ENCODE results near the gene PRSS27. TPM values are rescaled to one million over a fixed set of nuclear protein-coding genes. Genes with fewer than 3 reads are reported as not detected.

The PRSS27 gene
- total RNA-seq, 2 experiments from 2014 or later, result 1.6 to 2.4 TPM

- ChIA-PET POLR2A (no interaction called here), CTCF (no interaction called here)
- no peak for DNase-seq
- H3K36me3 Mint-ChIP-seq, result no peaks in the 10 kb centered on the region
- H3K4me1 Mint-ChIP-seq (ENCODE audit: low read depth), result peaks cover 6% of the 10 kb centered on the region
- no peak overlapping the region for H3K27ac Mint-ChIP-seq
- intact Hi-C loops (cut with micrococcal nuclease), result no loop called here
- H3K9me3 Mint-ChIP-seq, result no peaks in the 10 kb centered on the region
- no peaks in the 10 kb centered on the region for H3K27me3 Mint-ChIP-seq
- no peak overlapping the region for H3K4me3 Mint-ChIP-seq
These were observed 2.4 kb downstream of the PRSS27 start for GRCh38 chr16:2717383-2718263.

GRCh38 chr16:2716948-2717347, 3.1 kb downstream of the PRSS27 start:
- POLR2A ChIA-PET, result no interaction called here
- peaks cover 6% of the 10 kb centered on the region for H3K4me1 Mint-ChIP-seq (ENCODE audit: low read depth)
- H3K36me3 Mint-ChIP-seq, result no peaks in the 10 kb centered on the region
- CTCF ChIA-PET, result no interaction called here
- H3K9me3 Mint-ChIP-seq, result no peaks in the 10 kb centered on the region
- H3K4me3 Mint-ChIP-seq, result no peak overlapping the region
- intact Hi-C loops (cut with micrococcal nuclease), result no loop called here
- no peak overlapping the region for H3K27ac Mint-ChIP-seq
- DNase-seq, result no peak
- H3K27me3 Mint-ChIP-seq, result no peaks in the 10 kb centered on the region

- Mint-ChIP-seq H3K27me3 (no peaks in the 10 kb centered on the region), H3K27ac (no peak overlapping the region), H3K4me1 (ENCODE audit: low read depth) (peaks cover 4% of the 10 kb centered on the region), H3K9me3 (no peaks in the 10 kb centered on the region), H3K36me3 (no peaks in the 10 kb centered on the region), H3K4me3 (no peak overlapping the region)
- CTCF ChIA-PET, result no interaction called here
- no peak for DNase-seq
- intact Hi-C loops (cut with micrococcal nuclease), result no loop called here
- POLR2A ChIA-PET, result interaction anchor here (0.6 to 1.3 kb wide), 2 partner anchors 38 to 52 kb away, joined by 3 to 4 read pairs; no protein-coding TSS in a partner anchor
These were observed 3.8 kb downstream of the PRSS27 start for GRCh38 chr16:2715966-2716885.

- H3K4me1 Mint-ChIP-seq (ENCODE audit: low read depth), result peaks cover 4% of the 10 kb centered on the region
- POLR2A ChIA-PET, result interaction anchor here (1.3 kb wide), 1 partner anchor 39 kb away, joined by 4 read pairs; no protein-coding TSS in a partner anchor
- H3K27me3 Mint-ChIP-seq, result no peaks in the 10 kb centered on the region
- no peaks in the 10 kb centered on the region for H3K9me3 Mint-ChIP-seq
- intact Hi-C loops (cut with micrococcal nuclease), result no loop called here
- no peak overlapping the region for H3K27ac Mint-ChIP-seq
- H3K36me3 Mint-ChIP-seq, result no peaks in the 10 kb centered on the region
- H3K4me3 Mint-ChIP-seq, result no peak overlapping the region
- DNase-seq, result peak; percentile 88
- CTCF ChIA-PET, result no interaction called here
These were observed 4.5 kb downstream of the PRSS27 start for GRCh38 chr16:2715519-2715918.

- intact Hi-C loops (cut with micrococcal nuclease), result no loop called here
- no peak for DNase-seq
- CTCF ChIA-PET, result no interaction called here
These were observed 5.0 kb downstream of the PRSS27 start for GRCh38 chr16:2715064-2715463.

GRCh38 chr16:2713985-2714774, 5.8 kb downstream of the PRSS27 start:
- no peak overlapping the region for H3K27ac Mint-ChIP-seq
- H3K4me1 Mint-ChIP-seq (ENCODE audit: low read depth), result peaks cover 4% of the 10 kb centered on the region

More at GRCh38 chr16:2715064-2715463, 5.0 kb downstream of the PRSS27 start:
- POLR2A ChIA-PET, result no interaction called here
- Mint-ChIP-seq H3K9me3 (no peaks in the 10 kb centered on the region), H3K36me3 (peaks cover 1% of the 10 kb centered on the region), H3K27ac (no peak overlapping the region), H3K4me1 (ENCODE audit: low read depth) (peaks cover 4% of the 10 kb centered on the region), H3K27me3 (no peaks in the 10 kb centered on the region), H3K4me3 (no peak overlapping the region)

GRCh38 chr16:2713523-2713922, 6.5 kb downstream of the PRSS27 start:
- Mint-ChIP-seq H3K27ac (no peak overlapping the region), H3K36me3 (peaks cover 1% of the 10 kb centered on the region), H3K27me3 (no peaks in the 10 kb centered on the region), H3K9me3 (no peaks in the 10 kb centered on the region), H3K4me3 (no peak overlapping the region), H3K4me1 (ENCODE audit: low read depth) (peaks cover 4% of the 10 kb centered on the region)
- intact Hi-C loops (cut with micrococcal nuclease), result no loop called here
- POLR2A ChIA-PET, result no interaction called here
- no peak for DNase-seq
- CTCF ChIA-PET, result no interaction called here

More at GRCh38 chr16:2713985-2714774, 5.8 kb downstream of the PRSS27 start:
- Mint-ChIP-seq H3K9me3 (no peaks in the 10 kb centered on the region), H3K36me3 (peaks cover 1% of the 10 kb centered on the region), H3K27me3 (no peaks in the 10 kb centered on the region), H3K4me3 (no peak overlapping the region)
- DNase-seq, result no peak
- CTCF ChIA-PET, result no interaction called here
- POLR2A ChIA-PET, result no interaction called here
- intact Hi-C loops (cut with micrococcal nuclease), result no loop called here

- Mint-ChIP-seq H3K4me3 (no peak overlapping the region), H3K9me3 (no peaks in the 10 kb centered on the region), H3K4me1 (ENCODE audit: low read depth) (peaks cover 4% of the 10 kb centered on the region), H3K36me3 (peaks cover 8% of the 10 kb centered on the region), H3K27ac (no peak overlapping the region), H3K27me3 (no peaks in the 10 kb centered on the region)
- intact Hi-C loops (cut with micrococcal nuclease), result no loop called here
- ChIA-PET POLR2A (no interaction called here), CTCF (no interaction called here)
- no peak for DNase-seq
These were observed 7.5 kb downstream of the PRSS27 start for GRCh38 chr16:2712546-2712945.

- H3K4me3 Mint-ChIP-seq, result no peak overlapping the region
- intact Hi-C loops (cut with micrococcal nuclease), result no loop called here
- ChIA-PET CTCF (no interaction called here), POLR2A (no interaction called here)
- no peak overlapping the region for H3K27ac Mint-ChIP-seq
- H3K4me1 Mint-ChIP-seq (ENCODE audit: low read depth), result peaks cover 4% of the 10 kb centered on the region
- H3K9me3 Mint-ChIP-seq, result no peaks in the 10 kb centered on the region
- no peak for DNase-seq
- H3K36me3 Mint-ChIP-seq, result peaks cover 8% of the 10 kb centered on the region
- H3K27me3 Mint-ChIP-seq, result no peaks in the 10 kb centered on the region
These were observed 8.0 kb downstream of the PRSS27 start for GRCh38 chr16:2712063-2712441.

GRCh38 chr16:2711370-2712062, 8.5 kb downstream of the PRSS27 start:
- ChIA-PET CTCF (no interaction called here), POLR2A (no interaction called here)

GRCh38 chr16:2710711-2711231, 9.3 kb downstream of the PRSS27 start:
- Mint-ChIP-seq H3K27ac (no peak overlapping the region), H3K4me1 (ENCODE audit: low read depth) (peaks cover 4% of the 10 kb centered on the region), H3K4me3 (no peak overlapping the region), H3K36me3 (peaks cover 8% of the 10 kb centered on the region), H3K9me3 (no peaks in the 10 kb centered on the region), H3K27me3 (no peaks in the 10 kb centered on the region)
- intact Hi-C loops (cut with micrococcal nuclease), result no loop called here
- CTCF ChIA-PET, result no interaction called here
- POLR2A ChIA-PET, result interaction anchor here (0.6 kb wide), 1 partner anchor 145 kb away, joined by 3 read pairs; no protein-coding TSS in a partner anchor
- DNase-seq, result no peak

More at GRCh38 chr16:2711370-2712062, 8.5 kb downstream of the PRSS27 start:
- Mint-ChIP-seq H3K4me1 (ENCODE audit: low read depth) (peaks cover 4% of the 10 kb centered on the region), H3K9me3 (no peaks in the 10 kb centered on the region), H3K27ac (no peak overlapping the region), H3K4me3 (no peak overlapping the region), H3K36me3 (peaks cover 8% of the 10 kb centered on the region), H3K27me3 (no peaks in the 10 kb centered on the region)
- intact Hi-C loops (cut with micrococcal nuclease), result no loop called here
- DNase-seq, result no peak

Data from activated CD4-positive, alpha-beta memory T cell treated with anti-CD3 and anti-CD28 coated beads for 36 hours (primary cell).